HG02759 (cell line): ENCODE results near the gene CCDC27.

ENCODE experiments used
- ATAC-seq: cut with Tn5 transposase; IDR thresholded peaks from one replicate; pipeline ENCODE4 v1.9.1; 2021; ENCODE audit warnings: mild to moderate bottlenecking, moderate library complexity; ENCODE audit not compliant: unreplicated experiment

Gene CCDC27

GRCh38 chr1:3752400-3752945 lies at the start of gene CCDC27:
Gene CCDC27, plus strand, starts transcription at chr1:3752450. Its CDS starts 32 bp downstream, at chr1:3752482.
- no peak for ATAC-seq

GRCh38 chr1:3702528-3702927 lies 49.7 kb upstream of the CCDC27 start:
- no peak for ATAC-seq

GRCh38 chr1:3702990-3703728 lies 49.1 kb upstream of the CCDC27 start:
- no peak for ATAC-seq

- ATAC-seq = no peak
Observed at GRCh38 chr1:3703786-3704371, 48.4 kb upstream of the CCDC27 start.

- no peak for ATAC-seq
Observed at GRCh38 chr1:3705341-3705950, 46.8 kb upstream of the CCDC27 start.

- no peak for ATAC-seq
Observed at GRCh38 chr1:3706651-3707297, 45.5 kb upstream of the CCDC27 start.

GRCh38 chr1:3707298-3707938 lies 44.8 kb upstream of the CCDC27 start:
- ATAC-seq = no peak

- ATAC-seq = no peak
Observed at GRCh38 chr1:3707939-3708328, 44.3 kb upstream of the CCDC27 start.

GRCh38 chr1:3708791-3709190 lies 43.5 kb upstream of the CCDC27 start:
- ATAC-seq = no peak

- no peak for ATAC-seq
Observed at GRCh38 chr1:3710251-3710650, 42.0 kb upstream of the CCDC27 start.

- ATAC-seq = no peak
Observed at GRCh38 chr1:3711381-3711779, 40.9 kb upstream of the CCDC27 start.

- ATAC-seq = no peak
Observed at GRCh38 chr1:3711780-3712451, 40.3 kb upstream of the CCDC27 start.

- ATAC-seq = no peak
Observed at GRCh38 chr1:3712573-3713535, 39.4 kb upstream of the CCDC27 start.

GRCh38 chr1:3713840-3714239 lies 38.4 kb upstream of the CCDC27 start:
- ATAC-seq = no peak

GRCh38 chr1:3714284-3714741 lies 37.9 kb upstream of the CCDC27 start:
- no peak for ATAC-seq

GRCh38 chr1:3714814-3715213 lies 37.4 kb upstream of the CCDC27 start:
- ATAC-seq = no peak

GRCh38 chr1:3716351-3716750 lies 35.9 kb upstream of the CCDC27 start:
- no peak for ATAC-seq

- no peak for ATAC-seq
Observed at GRCh38 chr1:3717041-3717714, 35.1 kb upstream of the CCDC27 start.
